K562 (cell line): ENCODE measurements around the gene MAGOHB. TPM values are rescaled to one million over a fixed set of nuclear protein-coding genes. Genes with fewer than 3 reads are reported as not detected.

Experiments used
- ATAC-seq: fragments of 200-7000 bp; cut with Tn5 transposase; 3 replicates; pipeline ENCODE4 v1.9.1; 2020; ENCODE audit warnings: moderate library complexity
- BruUV-seq: library from RNA; stranded (reverse); fragments of 400-500 nt; replicated peaks from 2 replicates; lab custom pipeline; 2021; lab: Mats Ljungman, UMichigan
- CTCF ChIA-PET: fragments of 300-600 bp; formaldehyde crosslinking; extraction: SDS; loops from one replicate; lab custom pipeline; 2021; ENCODE audit warnings: low intra/inter-chr PET ratio; lab: Yijun Ruan, JAX
- POLR2A ChIA-PET: fragments of 300-600, 350-650 bp; sonication (Branson Sonifier 250); formaldehyde crosslinking; extraction: SDS; loops from one replicate; lab custom pipeline; 2021; ENCODE audit warnings: antibody characterized with exemption, inconsistent platforms; lab: Yijun Ruan, JAX
- DNase-seq, 4 experiments: peaks; one replicate each; pipeline versions ENCODE4 v3.0.0 to v3.0.0-alpha.2; 2011 to 2018; ENCODE audit warnings: low spot score in 3 of 4, mixed read lengths in 3 of 4; ENCODE audit errors: extremely low read depth in 1 of 4
- FAIRE-seq: peaks from 2 replicates; lab custom pipeline; 2011; peaks lifted over from hg19 to GRCh38; lab: Jason Lieb, UNC
- H2AFZ ChIP-seq: 2 replicates; pipeline ENCODE4 v1.6.0; 2011; ENCODE audit warnings: low read depth, low read length, control low read depth, inconsistent platforms
- H3K27ac ChIP-seq: fragments of 200-600 bp; 3 replicates; pipeline ENCODE4 v1.8.0; 2011; ENCODE audit warnings: low read depth, mild to moderate bottlenecking, control low read depth, inconsistent platforms, low read length, moderate library complexity, mixed read lengths; ENCODE audit errors: extremely low read depth
- H3K27me3 ChIP-seq, 2 experiments: fragments of 300-600 bp in 1 of 2; 2 replicates in 1 of 2; 3 replicates in 1 of 2; pipeline versions ENCODE4 v1.6.0 to v1.8.0; 2011; ENCODE audit warnings: inconsistent platforms in 2 of 2, low read length in 2 of 2, mild to moderate bottlenecking in 1 of 2, mixed read lengths in 1 of 2, moderate library complexity in 1 of 2; ENCODE audit not compliant: control insufficient read depth in 2 of 2, insufficient read depth in 2 of 2
- H3K36me3 ChIP-seq: fragments of 300-600 bp; 3 replicates; pipeline ENCODE4 v1.8.0; 2011; ENCODE audit warnings: mild to moderate bottlenecking, low read length, inconsistent platforms; ENCODE audit not compliant: control insufficient read depth, insufficient read depth
- H3K4me1 ChIP-seq, 2 experiments: fragments of 200-600 bp in 1 of 2; replicated peaks in 1 of 2; 2 replicates in 1 of 2; 3 replicates in 1 of 2; pipeline versions ENCODE4 v1.5.1 to v1.8.0; 2011; ENCODE audit warnings: inconsistent platforms in 2 of 2, low read length in 2 of 2, mild to moderate bottlenecking in 1 of 2, mixed read lengths in 1 of 2, moderate library complexity in 1 of 2; ENCODE audit not compliant: control insufficient read depth in 2 of 2, insufficient read depth in 2 of 2
- H3K4me2 ChIP-seq: 2 replicates; pipeline ENCODE4 v1.6.1; 2011; ENCODE audit warnings: low read length, control low read depth, inconsistent platforms, mixed read lengths; ENCODE audit not compliant: insufficient read depth
- H3K4me3 ChIP-seq: fragments of 200-600 bp; sonication (generic), shearing (Covaris generic); 2 replicates; pipeline ENCODE4 v1.5.1; 2016; ENCODE audit warnings: control low read depth, inconsistent platforms
- H3K79me2 ChIP-seq: fragments of 200-600 bp; 3 replicates; pipeline ENCODE4 v1.8.0; 2011; ENCODE audit warnings: low read length, inconsistent platforms; ENCODE audit not compliant: control insufficient read depth, insufficient read depth
- H3K9ac ChIP-seq, 2 experiments: 2 replicates each; pipeline versions ENCODE4 v1.6.0 to v1.6.1; 2011; ENCODE audit warnings: low read depth in 2 of 2, low read length in 2 of 2, control low read depth in 1 of 2, inconsistent platforms in 1 of 2, mild to moderate bottlenecking in 1 of 2, mixed read lengths in 1 of 2; ENCODE audit not compliant: insufficient read depth in 1 of 2
- H3K9me1 ChIP-seq: one replicate; pipeline ENCODE4 v1.6.0; 2011; ENCODE audit warnings: inconsistent platforms, mild to moderate bottlenecking, low read length, moderate library complexity; ENCODE audit not compliant: control insufficient read depth, insufficient read depth
- H3K9me3 ChIP-seq: replicated peaks from 2 replicates; pipeline ENCODE4 v1.5.1; 2011; ENCODE audit warnings: low read depth, low read length, inconsistent platforms; ENCODE audit not compliant: control insufficient read depth, insufficient read depth
- H4K20me1 ChIP-seq: replicated peaks from 2 replicates; pipeline ENCODE4 v1.6.1; 2011; ENCODE audit warnings: low read length, inconsistent platforms, mixed read lengths; ENCODE audit not compliant: control insufficient read depth, insufficient read depth
- ELF2 ChIP-seq: fragments of 250-450 bp; sonication (Bioruptor Pico); IDR thresholded peaks from 2 replicates; pipeline ENCODE4 v1.5.0; 2021; ENCODE audit warnings: mild to moderate bottlenecking
- SMC3 ChIP-seq: conservative IDR thresholded peaks from 2 replicates; pipeline ENCODE4 v1.6.1; 2011; ENCODE audit warnings: low read depth, low read length, improper control_type of control experiment; ENCODE audit not compliant: insufficient read depth
- TBL1XR1 ChIP-seq, 2 experiments: IDR thresholded peaks; 2 replicates each; pipeline ENCODE4 v1.6.1; 2012; ENCODE audit warnings: improper control_type of control experiment in 2 of 2, low read length in 2 of 2, mild to moderate bottlenecking in 1 of 2
- ZNF609 ChIP-seq: sonication (generic); formaldehyde crosslinking; IDR thresholded peaks from 2 replicates; pipeline ENCODE4 v1.8.1; 2023; ENCODE audit warnings: missing genetic modification reagents, mild to moderate bottlenecking, borderline replicate concordance
- WGBS: fragments of 100-300 bp; shearing (Covaris generic); methylation state at CpG from one replicate; pipeline ENCODE4 v1.1.6; 2016; ENCODE audit warnings: low coverage, mixed read lengths; ENCODE audit not compliant: insufficient coverage; ENCODE audit errors: missing lambda C conversion rate; 5-methylcytosine and 5-hydroxymethylcytosine counted together
- in situ Hi-C: fragments of 300-500 bp; cut with MboI; formaldehyde crosslinking; loops from 4 replicates; pipeline ENCODE4 v1.15.0; 2018; ENCODE audit warnings: inconsistent platforms, mixed read lengths
- intact Hi-C: fragments of 100-400 bp; cut with micrococcal nuclease; formaldehyde crosslinking; loops from 2 replicates; pipeline ENCODE4 v1.14.2; 2022
- polyA plus RNA-seq, 8 experiments: library from polyadenylated mRNA; depleted of rRNA in 4 of 8; stranded (reverse) in 5 of 8; unstranded in 3 of 8; fragments of >200 nt; fragmentation: Nextera tagmentation in 2 of 8; fragmentation: Illumina TruSeq in 1 of 8; extraction: Ambion mirVana in 2 of 8; extraction: Trizol in 1 of 8; gene quantifications; 2 replicates each; pipeline versions ENCODE4 v1.2.1 to v1.2.3, GENCODE V29; 2011 to 2014; ENCODE audit warnings: inconsistent platforms in 1 of 8, missing spikeins in 1 of 8
- total RNA-seq, 7 experiments: library from RNA; depleted of rRNA in 6 of 7; stranded (reverse); fragments of >200 nt in 6 of 7; fragmentation: Illumina TruSeq in 2 of 7; extraction: Trizol in 2 of 7; gene quantifications; 2 replicates each; pipeline versions ENCODE4 v1.2.1 to v1.2.3, GENCODE V29; 2011 to 2021; ENCODE audit warnings: low replicate concordance in 1 of 7
- TF ChIP-seq, protein P1 (sequence below), 2 experiments: fragments of 450-650 bp; formaldehyde crosslinking in 1 of 2; IDR thresholded peaks; 2 replicates each; pipeline versions ENCODE4 v1.4.0 to v1.6.1; 2014 to 2020; ENCODE audit warnings: mild to moderate bottlenecking in 2 of 2, borderline replicate concordance in 1 of 2, low read depth in 1 of 2

MAGOHB gene
- total and polyA plus RNA-seq, 9 of the 15 experiments (the other 6 are each of a cell fraction or from before 2014, with no cell fraction given): 34.5 to 177 (median 85.4) TPM

- TF ChIP-seq ZNF609 (CRISPR knock-in tag): no peak
These were observed 50.4 kb downstream of the MAGOHB start (continued) for GRCh38 chr12:10563002-10563401.

- ChIA-PET POLR2A (no interaction called here), CTCF (interaction anchor here (0.6 to 2.8 kb wide), 5 partner anchors 188 to 522 kb away, joined by 4 to 21 read pairs (median 8); no protein-coding TSS in a partner anchor)
- in situ Hi-C loops: loop anchor here (10.0 kb wide), 1 partner anchor 328 kb away; no protein-coding TSS in a partner anchor
- Histone ChIP-seq H3K9me3 (no peaks in the 10 kb centered on the region), H3K9me1 (no peaks in the 10 kb centered on the region), H3K9ac (no peak overlapping the region), H3K36me3 (no peaks in the 10 kb centered on the region), H4K20me1 (no peaks in the 10 kb centered on the region), H3K4me2 (no peak overlapping the region), H3K4me1 (no peaks in the 10 kb centered on the region), H3K4me3 (no peak overlapping the region), H3K27ac (no peak overlapping the region), H3K79me2 (no peaks in the 10 kb centered on the region), H3K27me3 (no peaks in the 10 kb centered on the region), H2AFZ (no peak overlapping the region)
- FAIRE-seq: peak; percentile 80
- BruUV-seq: no TSS peak
- peak; percentile 10 to 41 (median 12) for DNase-seq
- ATAC-seq: no peak
- WGBS: 0% methylated on average over 1 of the region's 1 CpG
- intact Hi-C loops: loop anchor here (1.0 to 5.0 kb wide), 3 partner anchors 110 to 328 kb away; partner anchors contain the start of gene STYK1
- TF ChIP-seq ELF2 (0 out of 2 replicates have a peak, but pooled peaks have one; percentile 32), TBL1XR1 (IDR thresholded peaks at IDR 0.05; ENCODE audit: low read length in 2 of 2) (no peak), SMC3 (peak; percentile 75)
- TF ChIP-seq, protein P1, sequence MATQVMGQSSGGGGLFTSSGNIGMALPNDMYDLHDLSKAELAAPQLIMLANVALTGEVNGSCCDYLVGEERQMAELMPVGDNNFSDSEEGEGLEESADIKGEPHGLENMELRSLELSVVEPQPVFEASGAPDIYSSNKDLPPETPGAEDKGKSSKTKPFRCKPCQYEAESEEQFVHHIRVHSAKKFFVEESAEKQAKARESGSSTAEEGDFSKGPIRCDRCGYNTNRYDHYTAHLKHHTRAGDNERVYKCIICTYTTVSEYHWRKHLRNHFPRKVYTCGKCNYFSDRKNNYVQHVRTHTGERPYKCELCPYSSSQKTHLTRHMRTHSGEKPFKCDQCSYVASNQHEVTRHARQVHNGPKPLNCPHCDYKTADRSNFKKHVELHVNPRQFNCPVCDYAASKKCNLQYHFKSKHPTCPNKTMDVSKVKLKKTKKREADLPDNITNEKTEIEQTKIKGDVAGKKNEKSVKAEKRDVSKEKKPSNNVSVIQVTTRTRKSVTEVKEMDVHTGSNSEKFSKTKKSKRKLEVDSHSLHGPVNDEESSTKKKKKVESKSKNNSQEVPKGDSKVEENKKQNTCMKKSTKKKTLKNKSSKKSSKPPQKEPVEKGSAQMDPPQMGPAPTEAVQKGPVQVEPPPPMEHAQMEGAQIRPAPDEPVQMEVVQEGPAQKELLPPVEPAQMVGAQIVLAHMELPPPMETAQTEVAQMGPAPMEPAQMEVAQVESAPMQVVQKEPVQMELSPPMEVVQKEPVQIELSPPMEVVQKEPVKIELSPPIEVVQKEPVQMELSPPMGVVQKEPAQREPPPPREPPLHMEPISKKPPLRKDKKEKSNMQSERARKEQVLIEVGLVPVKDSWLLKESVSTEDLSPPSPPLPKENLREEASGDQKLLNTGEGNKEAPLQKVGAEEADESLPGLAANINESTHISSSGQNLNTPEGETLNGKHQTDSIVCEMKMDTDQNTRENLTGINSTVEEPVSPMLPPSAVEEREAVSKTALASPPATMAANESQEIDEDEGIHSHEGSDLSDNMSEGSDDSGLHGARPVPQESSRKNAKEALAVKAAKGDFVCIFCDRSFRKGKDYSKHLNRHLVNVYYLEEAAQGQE (IDR thresholded peaks at IDR 0.05; ENCODE audit: borderline replicate concordance): peak; percentile 79
- TF ChIP-seq, protein P1 (CRISPR knock-in tag; IDR thresholded peaks at IDR 0.05; ENCODE audit: low read depth): no peak
These were observed 51.0 kb downstream of the MAGOHB start for GRCh38 chr12:10562306-10562933.
